DOHH2 (cell line): ENCODE measurements around the gene PALM.

Source experiments
- CTCF ChIP-seq: fragments of 200-600 bp; sonication (generic); IDR thresholded peaks from one replicate; pipeline ENCODE4 v1.5.1; 2014; ENCODE audit warnings: antibody characterized with exemption, mild to moderate bottlenecking, low read depth, low read length; ENCODE audit not compliant: poor library complexity, severe bottlenecking
- EZH2phosphoT487 ChIP-seq: fragments of 200-600 bp; sonication (generic); IDR thresholded peaks from 2 replicates; pipeline ENCODE4 v1.6.1; 2017; ENCODE audit warnings: borderline replicate concordance, mild to moderate bottlenecking, antibody characterized with exemption, low read length, moderate library complexity, mixed read lengths

- no peak for TF ChIP-seq CTCF
- TF ChIP-seq EZH2phosphoT487: no peak
Measured at GRCh38 chr19:690203-690602, 18.5 kb upstream of the PALM start.
